ENCODE results near the gene TUSC2.
"Not testable (repeated sequence)": the region's sequence is repeated elsewhere in the genome, so short reads cannot be mapped to it uniquely, and the experiment has no call there.

TUSC2 gene

DNA sequence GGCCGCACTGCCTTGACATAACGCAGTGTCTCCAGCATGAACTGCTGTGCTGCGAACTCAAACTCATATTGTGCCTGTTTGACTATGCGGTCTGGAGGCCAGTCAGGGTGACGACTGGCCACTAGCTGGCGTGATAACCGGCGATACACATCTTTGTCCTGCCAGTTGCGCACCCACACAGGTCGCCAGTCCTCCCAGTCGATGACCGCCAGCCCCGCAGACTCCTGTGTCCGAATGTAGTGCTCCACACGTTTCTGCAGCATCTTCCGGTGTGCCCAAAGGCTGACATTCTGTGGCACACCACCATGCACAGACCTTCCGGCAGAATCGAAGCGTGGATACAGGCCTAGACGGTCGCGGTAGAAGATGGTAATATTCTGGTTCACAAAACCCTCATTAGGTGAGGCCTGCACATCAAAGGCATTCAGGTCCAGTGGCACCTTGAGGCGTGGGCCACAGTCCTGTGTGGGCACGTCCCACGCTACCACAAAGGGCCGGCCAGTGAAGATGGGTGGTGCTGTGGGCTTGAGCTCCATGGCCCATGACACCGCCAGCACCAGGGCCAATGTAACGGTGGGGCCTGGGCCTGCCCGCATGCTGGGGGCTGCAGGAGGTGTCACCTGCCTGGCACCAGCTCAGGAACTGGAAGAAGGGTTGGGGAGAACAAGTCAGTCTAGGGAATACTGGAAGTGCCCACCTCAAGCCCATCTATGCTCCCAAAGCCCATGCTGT, 8.0 kb downstream of the TUSC2 start:
- in situ Hi-C loops (cut with MboI; ENCODE audit: low sequenced_read_pairs): no loop called here

DNA sequence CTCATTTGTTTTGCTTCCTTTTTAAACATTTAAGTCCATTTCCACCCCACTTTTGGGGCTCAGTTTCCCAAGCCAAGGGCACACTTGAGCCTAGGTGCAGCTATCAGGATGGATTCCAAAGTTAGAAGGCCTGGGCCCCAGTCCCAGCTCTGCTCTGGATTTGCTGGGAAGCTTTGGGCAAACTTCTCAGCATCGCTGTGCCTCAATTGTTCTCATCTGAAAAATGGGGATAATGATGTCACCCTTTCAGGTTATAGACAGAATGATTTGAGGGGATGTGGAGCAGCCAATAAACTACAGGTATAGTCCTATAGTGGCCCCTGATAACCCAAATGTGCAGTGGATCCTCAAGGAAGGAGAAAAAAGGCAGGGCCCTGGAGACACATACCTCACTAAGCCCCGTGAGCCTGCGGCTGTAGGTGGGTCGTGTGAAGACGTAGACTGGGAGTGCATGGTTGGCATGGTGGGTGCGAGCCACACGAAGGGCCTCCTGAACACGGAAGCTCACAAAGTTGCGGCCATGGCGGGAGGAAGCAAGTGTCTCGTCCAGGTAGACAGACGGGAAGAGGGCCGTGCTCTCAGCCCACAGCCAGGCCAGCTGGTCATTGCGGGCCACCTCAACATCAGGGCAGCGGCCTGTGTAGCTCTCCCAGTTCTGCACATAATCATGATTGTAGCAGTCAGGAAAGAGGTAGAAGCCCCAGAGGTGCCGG, 8.7 kb downstream of the TUSC2 start:
- in situ Hi-C loops (cut with MboI; ENCODE audit: low sequenced_read_pairs): no loop called here

DNA sequence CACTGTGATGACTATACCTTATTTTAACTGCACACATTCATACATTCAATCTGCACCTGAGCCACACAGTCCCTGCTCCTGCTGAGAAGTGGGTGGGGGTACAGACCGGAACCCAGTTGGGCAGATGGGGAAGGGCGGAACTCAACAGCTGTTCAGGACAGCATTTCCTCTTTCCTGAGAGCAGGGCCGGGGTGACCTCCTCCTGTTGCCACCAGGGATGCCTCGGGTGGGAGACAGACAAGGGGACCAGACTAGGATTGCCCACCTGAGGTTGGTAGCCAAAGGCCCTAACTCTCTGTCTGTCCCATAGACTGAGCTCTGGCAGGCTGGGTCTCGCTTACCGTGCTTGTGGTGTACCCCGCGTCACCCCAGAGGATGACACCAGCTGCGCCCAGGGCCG, 9.4 kb downstream of the TUSC2 start:
- in situ Hi-C loops (cut with MboI; ENCODE audit: low sequenced_read_pairs): no loop called here

DNA sequence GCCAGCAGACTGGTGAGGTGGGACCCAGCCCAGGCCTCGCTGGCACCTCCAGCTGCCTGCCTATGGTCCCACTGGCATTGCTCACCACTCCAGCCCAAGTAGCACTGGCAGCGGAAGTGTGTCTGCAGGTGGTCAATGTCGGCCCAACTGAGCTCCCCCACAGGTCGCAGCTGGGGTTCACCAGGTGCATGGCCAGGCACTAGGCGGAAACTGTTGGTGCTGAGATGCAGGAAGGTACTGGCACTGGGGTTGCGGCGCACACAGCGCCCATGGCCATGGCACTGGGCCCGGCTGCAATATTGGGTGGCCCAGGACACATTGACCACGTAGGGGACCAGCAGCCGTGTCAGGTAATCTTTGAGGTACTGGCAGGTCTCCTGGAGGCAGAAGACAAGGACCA, 9.9 kb downstream of the TUSC2 start:
- in situ Hi-C loops (cut with MboI; ENCODE audit: low sequenced_read_pairs): no loop called here

- in situ Hi-C loops (cut with MboI; ENCODE audit: low sequenced_read_pairs): no loop called here
These were observed 10.7 kb downstream of the TUSC2 start for GRCh38 chr3:50317300-50317699.

DNA sequence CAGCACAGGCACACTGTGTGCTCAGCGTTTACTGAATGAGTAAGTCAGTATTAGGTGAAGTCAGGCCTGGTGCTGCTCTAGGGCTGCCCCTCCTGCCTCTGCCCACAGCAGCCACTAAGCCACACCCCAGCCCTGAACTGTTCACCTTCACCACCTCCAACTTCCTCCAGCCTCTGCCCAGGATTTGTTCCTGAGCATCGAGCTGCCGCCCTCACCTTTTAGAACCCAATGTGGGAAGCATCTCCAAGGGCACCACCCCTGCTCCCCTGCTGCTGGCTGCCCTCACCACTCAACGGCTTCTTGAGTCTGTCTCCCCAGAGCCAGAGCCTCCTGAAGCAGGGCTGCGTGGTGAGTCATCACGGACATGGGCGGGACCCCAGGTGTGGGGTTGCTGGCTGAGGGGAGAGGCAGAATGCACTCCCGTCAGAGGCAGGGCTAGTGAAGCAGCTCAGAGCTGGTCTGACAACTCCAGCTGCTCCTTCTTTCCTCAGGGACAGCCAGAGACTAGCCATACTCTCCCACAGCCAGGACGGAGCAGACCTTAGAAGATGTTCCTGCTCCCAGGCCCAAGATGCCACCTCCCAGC, 11.3 kb downstream of the TUSC2 start:
- in situ Hi-C loops (cut with MboI; ENCODE audit: low sequenced_read_pairs): no loop called here

GRCh38 chr3:50314816-50315215, 13.2 kb downstream of the TUSC2 start:
- in situ Hi-C loops (cut with MboI; ENCODE audit: low sequenced_read_pairs): no loop called here

DNA sequence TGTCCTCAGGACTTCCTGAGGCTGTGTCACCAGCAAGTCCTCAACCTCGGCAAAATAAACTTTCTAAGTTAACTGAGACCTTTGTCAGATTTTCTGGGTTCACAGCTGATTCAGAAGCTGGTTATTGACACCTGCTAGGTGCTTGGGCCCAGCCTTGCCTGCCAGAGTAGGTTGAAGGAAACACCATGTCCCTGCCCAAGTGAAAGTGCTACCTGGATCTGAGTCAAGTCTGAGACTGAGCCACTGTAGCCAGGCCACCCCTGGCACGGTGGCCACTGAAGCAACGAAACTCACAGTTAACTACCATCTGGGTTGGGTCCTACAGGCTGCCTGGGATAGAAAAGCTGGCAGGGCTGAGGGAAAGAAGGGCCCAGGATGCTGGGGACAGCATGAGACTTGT, 13.7 kb downstream of the TUSC2 start:
- in situ Hi-C loops (cut with MboI; ENCODE audit: low sequenced_read_pairs): no loop called here

GRCh38 chr3:50312041-50312440, 16.0 kb downstream of the TUSC2 start:
- in situ Hi-C loops (cut with MboI; ENCODE audit: low sequenced_read_pairs): not testable (repeated sequence)

DNA sequence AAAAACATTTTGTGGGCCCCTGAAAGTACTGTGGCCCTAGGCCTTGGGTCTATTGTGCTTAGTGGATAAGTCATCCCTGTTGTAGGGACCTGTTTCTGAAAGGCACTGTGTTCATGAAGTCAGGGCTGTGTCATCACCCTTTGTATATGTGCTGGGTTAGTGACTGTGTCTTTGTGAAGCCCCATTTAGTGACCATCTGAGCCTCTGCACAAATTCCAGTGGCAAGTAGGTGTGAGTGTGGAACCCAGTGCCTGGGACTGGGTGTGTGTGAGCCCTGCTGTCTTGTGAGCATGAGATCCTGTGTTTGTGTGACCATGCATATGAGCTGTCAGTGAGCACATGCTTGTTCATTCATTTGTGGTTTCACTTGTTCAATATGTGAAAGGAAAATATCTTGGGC, 23.4 kb downstream of the TUSC2 start:
- in situ Hi-C loops (cut with MboI; ENCODE audit: low sequenced_read_pairs): no loop called here

- in situ Hi-C loops (cut with MboI; ENCODE audit: low sequenced_read_pairs): no loop called here
These were observed 24.8 kb downstream of the TUSC2 start, which contains the start of gene HYAL1 for GRCh38 chr3:50303013-50303815. Gene HYAL1 (minus strand): TSS chr3:50303574. CDS start chr3:50302956, 618 bp downstream.

- in situ Hi-C loops (cut with MboI; ENCODE audit: low sequenced_read_pairs): no loop called here
These were observed 25.7 kb downstream of the TUSC2 start for GRCh38 chr3:50302095-50303012.

GRCh38 chr3:50300681-50301254, 27.3 kb downstream of the TUSC2 start:
- in situ Hi-C loops (cut with MboI; ENCODE audit: low sequenced_read_pairs): no loop called here

DNA sequence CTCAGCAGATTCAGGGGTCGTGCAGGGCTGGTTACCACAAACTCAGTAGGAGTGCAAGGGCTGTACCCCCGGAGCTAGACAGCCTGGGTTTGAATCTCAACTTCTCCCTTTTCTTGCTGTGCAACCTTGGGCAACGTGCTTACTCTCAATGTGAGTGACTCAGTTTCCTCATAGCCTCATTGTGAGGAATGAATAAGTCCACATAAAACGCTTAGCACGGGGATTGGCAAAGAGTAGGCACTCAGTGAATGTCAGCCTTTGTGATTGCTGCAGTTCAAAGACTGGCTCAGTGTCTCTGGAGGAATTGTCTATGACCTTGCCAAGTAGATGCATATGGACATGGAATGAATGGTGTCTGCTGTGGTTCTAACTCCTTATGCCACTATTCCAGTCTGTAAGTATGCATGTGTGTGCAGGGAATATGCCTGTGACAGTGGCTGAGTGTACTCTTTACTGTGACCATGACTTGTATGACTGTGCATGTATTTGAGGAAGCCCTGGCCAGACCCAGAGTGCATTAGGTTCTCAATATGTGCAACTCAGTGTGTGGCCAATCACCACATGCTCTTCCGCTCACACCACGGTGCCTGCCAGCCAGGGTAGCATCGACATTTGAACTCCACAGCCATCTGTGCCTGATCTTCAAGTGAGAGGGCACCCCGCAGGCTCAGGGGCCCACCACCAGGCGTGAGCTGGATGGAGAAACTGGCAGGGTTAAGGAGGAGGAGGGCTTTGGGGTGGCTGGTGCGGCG, 27.9 kb downstream of the TUSC2 start:
- in situ Hi-C loops (cut with MboI; ENCODE audit: low sequenced_read_pairs): no loop called here

DNA sequence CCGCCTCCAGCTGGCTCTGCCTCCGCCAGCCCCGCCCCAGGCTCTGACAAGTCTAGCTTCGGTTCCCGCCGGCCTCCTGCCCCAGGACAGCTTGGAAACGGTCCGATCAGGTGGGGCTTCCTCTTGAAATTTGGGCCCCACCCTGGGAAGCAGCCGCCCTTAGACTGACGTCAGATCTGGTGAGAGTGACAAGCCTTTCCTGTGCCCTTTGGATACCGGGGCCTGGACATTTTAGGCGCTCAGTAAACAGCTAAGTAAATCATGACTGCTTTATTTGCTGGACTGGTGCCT, 28.4 kb downstream of the TUSC2 start:
- in situ Hi-C loops (cut with MboI; ENCODE audit: low sequenced_read_pairs): no loop called here

DNA sequence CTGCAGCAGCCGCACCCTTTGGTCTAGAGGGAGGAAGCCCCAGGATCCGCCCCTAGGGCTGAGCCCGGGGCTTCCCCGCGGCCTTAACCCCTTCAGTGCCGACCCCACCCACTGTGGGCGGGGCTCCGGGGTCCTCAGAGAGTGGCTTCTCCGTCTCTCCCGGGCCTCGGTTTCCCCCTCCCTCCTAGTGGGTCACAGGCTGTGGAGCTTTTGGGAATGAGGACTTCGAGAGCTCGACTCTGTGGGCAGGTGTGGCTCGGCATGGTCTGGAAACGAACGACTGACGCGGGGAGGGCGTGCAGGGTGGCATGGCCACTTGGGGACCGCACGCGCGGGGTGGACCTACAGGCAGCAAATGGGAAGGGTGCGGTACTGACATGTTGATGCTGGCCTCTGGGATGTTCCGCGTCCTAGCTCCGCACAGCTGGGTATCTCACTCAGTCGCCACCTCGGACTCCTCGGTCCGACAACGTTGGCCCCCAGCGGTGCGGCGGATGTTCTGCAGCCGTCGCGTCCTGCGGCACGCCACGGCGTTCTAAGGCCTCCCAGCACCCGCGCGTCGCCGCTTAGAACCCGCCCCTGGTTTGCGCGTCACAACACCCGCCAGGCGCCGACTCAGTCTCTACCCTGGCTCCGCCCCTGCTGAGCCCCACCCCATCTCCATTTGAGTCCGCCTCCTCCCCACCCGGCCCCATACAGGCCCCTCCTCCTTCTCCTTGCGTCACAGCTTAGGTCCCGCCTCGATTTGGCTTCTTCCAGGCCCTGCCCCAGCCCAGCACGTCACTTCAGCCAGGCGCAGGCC, 29.0 kb downstream of the TUSC2 start, which contains the start of the genes HYAL3 and NAA80:
TSS of gene HYAL3 (minus strand) at position 570 of the 802 bp plus-strand sequence. CDS start 3,803 bp downstream, outside the sequence.
TSS of gene NAA80 (minus strand) at position 570 of the 802 bp plus-strand sequence. CDS start 1,942 bp downstream, outside the sequence.
- in situ Hi-C loops (cut with MboI; ENCODE audit: low sequenced_read_pairs): no loop called here

DNA sequence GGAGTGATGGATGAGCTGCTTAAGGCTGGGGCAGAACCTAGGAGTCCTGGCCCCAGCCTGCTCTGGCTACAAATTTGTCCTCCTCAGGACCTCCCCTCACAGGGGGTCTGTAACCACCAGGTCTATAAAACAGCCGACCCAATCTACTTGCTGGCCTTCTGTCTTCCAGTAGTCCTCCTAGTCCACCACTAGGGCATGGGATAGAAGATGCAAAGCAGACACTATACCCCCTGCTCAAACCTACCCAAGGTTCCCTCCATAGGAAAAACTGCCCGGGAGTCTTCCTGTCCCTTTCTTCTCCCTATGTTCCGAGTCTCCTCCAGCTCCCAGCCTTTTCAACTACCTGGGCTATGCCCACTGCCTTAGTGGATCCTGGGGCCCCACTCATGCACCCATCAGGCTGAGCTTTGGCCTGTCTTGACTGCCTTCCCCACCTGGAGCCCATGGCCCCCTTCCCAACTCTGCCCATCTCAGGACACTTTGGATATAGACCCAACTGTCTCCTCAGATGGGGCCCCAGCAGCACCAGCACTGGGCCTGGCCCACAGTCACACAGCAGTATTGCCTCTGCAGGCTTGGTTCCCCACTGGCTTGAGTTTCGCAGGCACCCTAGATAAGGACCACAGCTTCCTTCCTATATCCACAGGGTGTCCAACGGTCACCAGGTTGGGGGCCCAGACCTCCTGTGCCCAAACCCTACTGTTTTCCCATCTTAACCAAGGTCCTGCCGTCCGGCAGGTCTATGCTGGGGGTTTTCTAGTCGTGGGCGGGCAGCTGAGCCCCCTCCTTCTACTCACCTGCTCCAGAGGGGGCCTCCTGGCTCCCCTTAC, 29.9 kb downstream of the TUSC2 start:
- in situ Hi-C loops (cut with MboI; ENCODE audit: low sequenced_read_pairs): no loop called here
